H1 (cell line): Measurements from ENCODE around the gene KCNAB2. TPM values are rescaled to one million over a fixed set of nuclear protein-coding genes. Genes with fewer than 3 reads are reported as not detected.

Experiments used
- CTCF ChIA-PET: fragments of 300-600 bp; sonication (Branson Sonifier 250); formaldehyde crosslinking; loops from one replicate; lab custom pipeline; 2021; ENCODE audit not compliant: partially characterized antibody; lab: Charles Lee
- POLR2A ChIA-PET: fragments of 300-600 bp; sonication (Branson Sonifier 250); formaldehyde crosslinking; loops from one replicate; lab custom pipeline; 2021; ENCODE audit warnings: inconsistent platforms; ENCODE audit not compliant: partially characterized antibody; lab: Charles Lee
- DNase-seq, 2 experiments: peaks; one replicate each; pipeline versions ENCODE4 v3.0.0 to v3.0.0-alpha.2; 2010 to 2022; ENCODE audit warnings: low spot score in 2 of 2, low read depth in 1 of 2, mixed read lengths in 1 of 2
- FAIRE-seq: peaks from 2 replicates; lab custom pipeline; 2011; peaks lifted over from hg19 to GRCh38; lab: Jason Lieb, UNC
- H2AFZ ChIP-seq: 2 replicates; pipeline ENCODE4 v1.8.1; 2012; ENCODE audit warnings: low read length, inconsistent platforms
- H2AK5ac ChIP-seq: 2 replicates; pipeline ENCODE4 v1.6.1; 2013; ENCODE audit warnings: low read depth, low read length
- H2BK120ac ChIP-seq: replicated peaks from 2 replicates; pipeline ENCODE3; 2013; ENCODE audit warnings: low read depth, low read length, inconsistent platforms
- H2BK12ac ChIP-seq: 2 replicates; pipeline ENCODE4 v1.6.1; 2013; ENCODE audit warnings: low read depth, low read length
- H2BK15ac ChIP-seq: 2 replicates; pipeline ENCODE4 v1.6.1; 2013; ENCODE audit warnings: low read length
- H2BK20ac ChIP-seq: 2 replicates; pipeline ENCODE4 v1.6.1; 2013; ENCODE audit warnings: low read length
- H2BK5ac ChIP-seq: 2 replicates; pipeline ENCODE4 v1.6.1; 2013; ENCODE audit warnings: low read depth, low read length
- H3K14ac ChIP-seq: 2 replicates; pipeline ENCODE4 v1.6.1; 2013; ENCODE audit warnings: inconsistent platforms; ENCODE audit not compliant: insufficient read length
- H3K18ac ChIP-seq: 2 replicates; pipeline ENCODE4 v1.6.1; 2013; ENCODE audit warnings: low read length; ENCODE audit errors: extremely low read depth
- H3K23ac ChIP-seq: 2 replicates; pipeline ENCODE4 v1.6.1; 2013; ENCODE audit warnings: inconsistent platforms; ENCODE audit not compliant: insufficient read length
- H3K23me2 ChIP-seq: 2 replicates; pipeline ENCODE4 v1.6.1; 2013; ENCODE audit warnings: low read depth, low read length
- H3K27ac ChIP-seq: 2 replicates; pipeline ENCODE4 v1.6.1; 2011; ENCODE audit warnings: low read depth, low read length, inconsistent platforms
- H3K27me3 ChIP-seq, 4 experiments: replicated peaks in 1 of 4; 1 replicate in 1 of 4; 2 replicates in 3 of 4; pipeline versions ENCODE4 v1.6.1 to v1.8.1; 2011 to 2013; ENCODE audit warnings: low read length in 3 of 4, mild to moderate bottlenecking in 3 of 4, inconsistent platforms in 2 of 4, mixed read lengths in 2 of 4, moderate library complexity in 1 of 4; ENCODE audit not compliant: control insufficient read depth in 3 of 4, insufficient read depth in 3 of 4; ENCODE audit errors: extremely low read depth in 1 of 4
- H3K36me3 ChIP-seq, 4 experiments: 2 replicates each; pipeline versions ENCODE4 v1.6.1 to v1.8.1; 2011 to 2013; ENCODE audit warnings: mild to moderate bottlenecking in 4 of 4, low read length in 3 of 4, moderate library complexity in 2 of 4, control low read depth in 1 of 4, inconsistent platforms in 1 of 4; ENCODE audit not compliant: insufficient read depth in 4 of 4, control insufficient read depth in 2 of 4
- H3K4ac ChIP-seq: replicated peaks from 2 replicates; pipeline ENCODE3; 2013; ENCODE audit warnings: low read length, low read depth, mixed read lengths, inconsistent platforms; ENCODE audit not compliant: insufficient read length
- H3K4me1 ChIP-seq, 4 experiments: replicated peaks in 1 of 4; 1 replicate in 1 of 4; 2 replicates in 3 of 4; pipeline versions ENCODE4 v1.6.1 to v1.8.1; 2011 to 2013; ENCODE audit warnings: low read length in 3 of 4, inconsistent platforms in 2 of 4, mixed read lengths in 1 of 4; ENCODE audit not compliant: insufficient read depth in 4 of 4, control insufficient read depth in 3 of 4
- H3K4me2 ChIP-seq, 2 experiments: 2 replicates each; pipeline versions ENCODE4 v1.6.1 to v1.8.1; 2011 to 2013; ENCODE audit warnings: low read depth in 2 of 2, low read length in 2 of 2, control low read depth in 1 of 2, inconsistent platforms in 1 of 2, mild to moderate bottlenecking in 1 of 2; ENCODE audit not compliant: insufficient read depth in 1 of 2
- H3K4me3 ChIP-seq, 4 experiments: fragments of 200-600, 300-600 bp in 1 of 4; sonication (generic), shearing (Covaris generic), sonication (Bioruptor Twin) in 1 of 4; 2 replicates each; pipeline versions ENCODE4 v1.5.1 to v1.8.1; 2011 to 2016; ENCODE audit warnings: low read length in 4 of 4, low read depth in 3 of 4, control low read depth in 2 of 4, inconsistent platforms in 2 of 4, mild to moderate bottlenecking in 2 of 4, mixed read lengths in 1 of 4, moderate library complexity in 1 of 4; ENCODE audit not compliant: insufficient read depth in 2 of 4; ENCODE audit errors: extremely low read depth in 1 of 4
- H3K56ac ChIP-seq: replicated peaks from 2 replicates; pipeline ENCODE3; 2013; ENCODE audit warnings: low read depth, mild to moderate bottlenecking, mixed read lengths, low read length, inconsistent platforms; ENCODE audit not compliant: insufficient read length
- H3K79me1 ChIP-seq: 2 replicates; pipeline ENCODE4 v1.6.1; 2013; ENCODE audit warnings: low read depth, low read length, control low read depth
- H3K79me2 ChIP-seq, 2 experiments: 2 replicates each; pipeline versions ENCODE4 v1.6.1 to v1.8.1; 2012 to 2013; ENCODE audit warnings: low read length in 2 of 2, mild to moderate bottlenecking in 2 of 2, inconsistent platforms in 1 of 2; ENCODE audit not compliant: insufficient read depth in 2 of 2, control insufficient read depth in 1 of 2
- H3K9ac ChIP-seq, 4 experiments: replicated peaks in 1 of 4; 1 replicate in 1 of 4; 2 replicates in 3 of 4; pipeline versions ENCODE4 v1.6.1 to v1.8.1; 2011 to 2013; ENCODE audit warnings: low read depth in 3 of 4, low read length in 3 of 4, control low read depth in 2 of 4, mild to moderate bottlenecking in 2 of 4, moderate library complexity in 2 of 4, inconsistent platforms in 1 of 4; ENCODE audit errors: extremely low read depth in 1 of 4
- H3K9me3 ChIP-seq, 2 experiments: 2 replicates each; pipeline versions ENCODE4 v1.6.1 to v1.8.1; 2012 to 2013; ENCODE audit warnings: mild to moderate bottlenecking in 2 of 2, moderate library complexity in 2 of 2, control low read depth in 1 of 2, inconsistent platforms in 1 of 2, low read depth in 1 of 2, low read length in 1 of 2, mixed read lengths in 1 of 2; ENCODE audit not compliant: insufficient read depth in 2 of 2
- H4K20me1 ChIP-seq, 2 experiments: replicated peaks in 1 of 2; 2 replicates each; pipeline versions ENCODE3 to v1.8.1; 2011 to 2013; ENCODE audit warnings: inconsistent platforms in 2 of 2, low read length in 2 of 2, mild to moderate bottlenecking in 1 of 2; ENCODE audit not compliant: insufficient read depth in 2 of 2, control insufficient read depth in 1 of 2
- H4K5ac ChIP-seq: 2 replicates; pipeline ENCODE4 v1.6.1; 2013; ENCODE audit warnings: low read length, low read depth, mixed read lengths, inconsistent platforms; ENCODE audit not compliant: insufficient read length
- H4K8ac ChIP-seq: 2 replicates; pipeline ENCODE4 v1.8.0; 2013; ENCODE audit warnings: mild to moderate bottlenecking, moderate library complexity, low read length, inconsistent platforms; ENCODE audit not compliant: insufficient read depth; ENCODE audit errors: extremely low read depth
- H4K91ac ChIP-seq: replicated peaks from 2 replicates; pipeline ENCODE3; 2013; ENCODE audit warnings: low read length, mixed read lengths, inconsistent platforms; ENCODE audit not compliant: insufficient read length
- CHD1 ChIP-seq: IDR thresholded peaks from 2 replicates; pipeline ENCODE4 v1.6.1; 2012; ENCODE audit warnings: low read depth, low read length, improper control_type of control experiment
- CHD2 ChIP-seq: IDR thresholded peaks from 2 replicates; pipeline ENCODE4 v1.6.1; 2012; ENCODE audit warnings: low read length, improper control_type of control experiment
- KDM5A ChIP-seq: fragments of 200-600 bp; IDR thresholded peaks from 2 replicates; pipeline ENCODE4 v1.7.1; 2012; ENCODE audit warnings: mild to moderate bottlenecking, low read length, inconsistent platforms, mixed read lengths
- RAD21 ChIP-seq, 2 experiments: IDR thresholded peaks in 1 of 2; conservative IDR thresholded peaks in 1 of 2; 2 replicates each; pipeline ENCODE4 v1.6.1; 2011; ENCODE audit warnings: low read depth in 2 of 2, low read length in 2 of 2, improper control_type of control experiment in 1 of 2, inconsistent platforms in 1 of 2, mild to moderate bottlenecking in 1 of 2, moderate library complexity in 1 of 2
- RNF2 ChIP-seq: fragments of 200-900, 300-1000 bp; sonication (generic); IDR thresholded peaks from 2 replicates; pipeline ENCODE4 v1.7.1; 2016; ENCODE audit warnings: borderline replicate concordance, low read depth, mild to moderate bottlenecking, antibody characterized with exemption, low read length; ENCODE audit not compliant: poor library complexity, severe bottlenecking; ENCODE audit errors: missing control alignments
- SIN3A ChIP-seq, 2 experiments: IDR thresholded peaks in 1 of 2; conservative IDR thresholded peaks in 1 of 2; 2 replicates each; pipeline ENCODE4 v1.6.1; 2011 to 2012; ENCODE audit warnings: low read length in 2 of 2, improper control_type of control experiment in 1 of 2, low read depth in 1 of 2, mild to moderate bottlenecking in 1 of 2
- SP4 ChIP-seq: IDR thresholded peaks from 2 replicates; pipeline ENCODE4 v1.6.1; 2012; ENCODE audit warnings: low read length, inconsistent platforms
- SUZ12 ChIP-seq: fragments of 200-600 bp; sonication (generic); IDR thresholded peaks from 2 replicates; pipeline ENCODE4 v1.6.1; 2012; ENCODE audit warnings: mild to moderate bottlenecking, inconsistent platforms, low read length, moderate library complexity, mixed read lengths
- WGBS, 2 experiments: shearing (Covaris generic) in 1 of 2; methylation state at CpG; one replicate each; pipeline versions ENCODE4 v1.1.6 to v1.1.7; 2013 to 2015; ENCODE audit warnings: low lambda C conversion rate in 2 of 2, mixed read lengths in 2 of 2, inconsistent platforms in 1 of 2, low coverage in 1 of 2, missing lambda C conversion rate in 1 of 2; ENCODE audit not compliant: insufficient replicate concordance in 2 of 2, insufficient coverage in 1 of 2, insufficient read length in 1 of 2; ENCODE audit errors: extremely low coverage in 1 of 2, missing lambda C conversion rate in 1 of 2; 5-methylcytosine and 5-hydroxymethylcytosine counted together
- polyA plus RNA-seq, 7 experiments: library from polyadenylated mRNA; depleted of rRNA in 3 of 7; stranded (reverse) in 5 of 7; unstranded in 2 of 7; fragments of >200 nt in 5 of 7; fragments of 200-250 nt in 2 of 7; gene quantifications; 1 replicate in 5 of 7; 2 replicates in 1 of 7; 4 replicates in 1 of 7; pipeline versions ENCODE4 v1.2.1 to v1.2.3, GENCODE V29; 2011 to 2013; ENCODE audit warnings: missing spikeins in 2 of 7, mixed read lengths in 2 of 7
- total RNA-seq: library from RNA; stranded (reverse); fragmentation: NEBNext Ultra II Directional; extraction: Animal tissue kit (Norgen Biotek cat#: 25700); gene quantifications from 2 replicates; pipeline ENCODE4 v1.2.1, GENCODE V29; 2021
- TF ChIP-seq, protein P1 (sequence below), 3 experiments: IDR thresholded peaks; 1 replicate in 2 of 3; 2 replicates in 1 of 3; pipeline versions ENCODE4 v1.5.1 to v1.6.1; 2011; ENCODE audit warnings: low read length in 3 of 3, mild to moderate bottlenecking in 3 of 3, inconsistent platforms in 2 of 3, low read depth in 1 of 3, moderate library complexity in 1 of 3; ENCODE audit not compliant: insufficient read depth in 1 of 3; ENCODE audit errors: control extremely low read depth in 1 of 3
- TF ChIP-seq, protein P2 (sequence below): IDR thresholded peaks from 2 replicates; pipeline ENCODE4 v1.6.1; 2012; ENCODE audit warnings: inconsistent platforms

The KCNAB2 gene
- total and polyA plus RNA-seq, 2 of the 8 experiments (the other 6 are each of a cell fraction or from before 2014, with no cell fraction given): 4.5 to 7.0 TPM

DNA sequence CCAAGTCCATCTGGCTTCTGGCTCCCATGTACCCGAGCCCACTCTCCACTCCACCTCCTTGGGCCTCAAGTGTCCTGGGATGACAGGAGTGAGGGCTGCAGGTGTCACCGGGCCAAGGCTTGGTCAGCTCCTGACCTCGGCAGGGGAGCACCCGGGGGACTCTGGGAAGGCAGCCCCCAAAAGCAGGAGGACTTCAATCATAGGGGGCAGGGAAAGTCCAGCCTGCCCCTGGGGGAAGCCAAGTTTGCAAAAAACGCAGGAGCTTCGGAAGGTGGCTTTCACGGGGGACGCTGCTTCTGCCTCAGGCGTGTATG is 56.8 kb downstream of the KCNAB2 start:
- no peak overlapping the region for H3K14ac ChIP-seq
- no peak overlapping the region for H3K18ac ChIP-seq
- no peak overlapping the region for H2BK120ac ChIP-seq
- H3K4me2 ChIP-seq: no peak overlapping the region
- no peak overlapping the region for H3K9ac ChIP-seq
- no peak overlapping the region for H2BK20ac ChIP-seq
- H3K9me3 ChIP-seq: no peaks in the 10 kb centered on the region
- H4K5ac ChIP-seq: no peak overlapping the region
- no peaks in the 10 kb centered on the region for H3K79me1 ChIP-seq
- H2BK15ac ChIP-seq: no peak overlapping the region
- no peak overlapping the region for H2BK5ac ChIP-seq
- FAIRE-seq (no peak), DNase-seq (no peak)
- H3K27me3 ChIP-seq: no peaks in the 10 kb centered on the region
- no peak overlapping the region for H3K4ac ChIP-seq
- H4K8ac ChIP-seq: no peak overlapping the region; the same call in 1 of the 2 replicates
- no peak overlapping the region for H2AFZ ChIP-seq
- H3K4me1 ChIP-seq: no peaks in the 10 kb centered on the region; a peak in 1 of 7 replicates
- CTCF ChIA-PET: interaction anchor here (1.1 kb wide), 1 partner anchor 35 kb away, joined by 3 read pairs; no protein-coding TSS in a partner anchor
- H2AK5ac ChIP-seq: no peak overlapping the region
- H2BK12ac ChIP-seq: no peak overlapping the region
- peaks cover 0 to 2% of the 10 kb centered on the region in 2 experiments for H4K20me1 ChIP-seq
- no peaks in the 10 kb centered on the region for H3K79me2 ChIP-seq
- H3K23me2 ChIP-seq: peaks cover 7% of the 10 kb centered on the region; the same call in 1 of the 2 replicates
- POLR2A ChIA-PET: interaction anchor here (0.6 to 1.5 kb wide), 3 partner anchors 40 to 83 kb away, joined by 3 to 4 read pairs (median 3); no protein-coding TSS in a partner anchor
- H3K36me3 ChIP-seq: no peaks in the 10 kb centered on the region
- no peak overlapping the region for H3K23ac ChIP-seq
- no peak overlapping the region for H3K4me3 ChIP-seq
- H3K56ac ChIP-seq: no peak overlapping the region
- H4K91ac ChIP-seq: no peak overlapping the region
- 93% methylated on average over 9 of the region's 9 CpGs; no CpG with 5 or more reads in 1 of the 2 experiments for WGBS, 2 experiments
- no peak overlapping the region for H3K27ac ChIP-seq
- TF ChIP-seq SP4 (no peak), RNF2 (no peak), CHD1 (no peak), CHD2 (no peak), SIN3A (conservative IDR thresholded peaks at IDR 0.05 in 1 of 2, IDR thresholded peaks at IDR 0.05 in 1 of 2; ENCODE audit: low read depth in 1 of 2, low read length in 2 of 2) (no peak), KDM5A (no peak), RAD21 (IDR thresholded peaks at IDR 0.05 in 1 of 2, conservative IDR thresholded peaks at IDR 0.05 in 1 of 2; ENCODE audit: low read depth in 2 of 2, low read length in 2 of 2) (no peak), SUZ12 (no peak)
- TF ChIP-seq, protein P1, sequence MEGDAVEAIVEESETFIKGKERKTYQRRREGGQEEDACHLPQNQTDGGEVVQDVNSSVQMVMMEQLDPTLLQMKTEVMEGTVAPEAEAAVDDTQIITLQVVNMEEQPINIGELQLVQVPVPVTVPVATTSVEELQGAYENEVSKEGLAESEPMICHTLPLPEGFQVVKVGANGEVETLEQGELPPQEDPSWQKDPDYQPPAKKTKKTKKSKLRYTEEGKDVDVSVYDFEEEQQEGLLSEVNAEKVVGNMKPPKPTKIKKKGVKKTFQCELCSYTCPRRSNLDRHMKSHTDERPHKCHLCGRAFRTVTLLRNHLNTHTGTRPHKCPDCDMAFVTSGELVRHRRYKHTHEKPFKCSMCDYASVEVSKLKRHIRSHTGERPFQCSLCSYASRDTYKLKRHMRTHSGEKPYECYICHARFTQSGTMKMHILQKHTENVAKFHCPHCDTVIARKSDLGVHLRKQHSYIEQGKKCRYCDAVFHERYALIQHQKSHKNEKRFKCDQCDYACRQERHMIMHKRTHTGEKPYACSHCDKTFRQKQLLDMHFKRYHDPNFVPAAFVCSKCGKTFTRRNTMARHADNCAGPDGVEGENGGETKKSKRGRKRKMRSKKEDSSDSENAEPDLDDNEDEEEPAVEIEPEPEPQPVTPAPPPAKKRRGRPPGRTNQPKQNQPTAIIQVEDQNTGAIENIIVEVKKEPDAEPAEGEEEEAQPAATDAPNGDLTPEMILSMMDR (IDR thresholded peaks at IDR 0.05; ENCODE audit: control extremely low read depth in 1 of 3, insufficient read depth in 1 of 3, low read depth in 1 of 3, low read length in 3 of 3): no peak
- TF ChIP-seq, protein P2, sequence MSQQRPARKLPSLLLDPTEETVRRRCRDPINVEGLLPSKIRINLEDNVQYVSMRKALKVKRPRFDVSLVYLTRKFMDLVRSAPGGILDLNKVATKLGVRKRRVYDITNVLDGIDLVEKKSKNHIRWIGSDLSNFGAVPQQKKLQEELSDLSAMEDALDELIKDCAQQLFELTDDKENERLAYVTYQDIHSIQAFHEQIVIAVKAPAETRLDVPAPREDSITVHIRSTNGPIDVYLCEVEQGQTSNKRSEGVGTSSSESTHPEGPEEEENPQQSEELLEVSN: no peak
